MCF 10A (cell line): ENCODE data around the gene CSPG5. TPM values are rescaled to one million over a fixed set of nuclear protein-coding genes. Genes with fewer than 3 reads are reported as not detected.

Experiments
- BruUV-seq: library from RNA; stranded (reverse); fragments of 400-500 nt; replicated peaks from 2 replicates; lab custom pipeline; 2021; lab: Mats Ljungman, UMichigan
- CTCF ChIA-PET: fragments of 300-600 bp; sonication (Branson Sonifier 250); formaldehyde crosslinking; extraction: SDS; loops from one replicate; lab custom pipeline; 2021; ENCODE audit warnings: antibody characterized with exemption, inconsistent platforms; lab: Yijun Ruan, JAX
- POLR2A ChIA-PET: fragments of 300-600, 350-650 bp; sonication (Branson Sonifier 250); formaldehyde crosslinking; extraction: SDS; loops from one replicate; lab custom pipeline; 2020; ENCODE audit warnings: antibody characterized with exemption, inconsistent platforms; lab: Yijun Ruan, JAX
- DNase-seq: peaks from one replicate; pipeline ENCODE4 v3.0.0-alpha.2; 2018; ENCODE audit not compliant: unreplicated experiment
- H3K27ac Mint-ChIP-seq: one replicate; pipeline ENCODE4 v1.8.0; 2022; ENCODE audit warnings: mild to moderate bottlenecking, low read depth, mixed read lengths; ENCODE audit not compliant: unreplicated experiment
- H3K27me3 Mint-ChIP-seq: one replicate; pipeline ENCODE4 v1.8.0; 2022; ENCODE audit warnings: mixed read lengths; ENCODE audit not compliant: insufficient read depth, unreplicated experiment
- H3K36me3 Mint-ChIP-seq: one replicate; pipeline ENCODE4 v1.8.0; 2022; ENCODE audit warnings: mild to moderate bottlenecking, moderate library complexity, mixed read lengths; ENCODE audit not compliant: insufficient read depth, unreplicated experiment
- H3K4me1 Mint-ChIP-seq: one replicate; pipeline ENCODE4 v1.8.0; 2022; ENCODE audit warnings: mixed read lengths; ENCODE audit not compliant: insufficient read depth, unreplicated experiment
- H3K4me3 Mint-ChIP-seq: one replicate; pipeline ENCODE4 v1.8.0; 2022; ENCODE audit warnings: mild to moderate bottlenecking, moderate library complexity, mixed read lengths; ENCODE audit not compliant: unreplicated experiment
- H3K9me3 Mint-ChIP-seq: one replicate; pipeline ENCODE4 v1.8.0; 2022; ENCODE audit warnings: mixed read lengths; ENCODE audit not compliant: unreplicated experiment
- intact Hi-C: fragments of 100-400 bp; cut with micrococcal nuclease; formaldehyde crosslinking; loops from 2 replicates; pipeline ENCODE4 v1.14.1; 2022
- total RNA-seq: library from RNA; stranded (reverse); gene quantifications from 2 replicates; pipeline ENCODE4 v1.2.3, GENCODE V29; 2022
- TF ChIP-seq, protein P1 (sequence below): fragments of 200-600 bp; IDR thresholded peaks from one replicate; pipeline ENCODE4 v1.8.0; 2022; ENCODE audit warnings: antibody characterized with exemption, mild to moderate bottlenecking; ENCODE audit not compliant: unreplicated experiment

CSPG5 gene
- total RNA-seq, 1 experiment from 2014 or later: 0.44 TPM

DNA sequence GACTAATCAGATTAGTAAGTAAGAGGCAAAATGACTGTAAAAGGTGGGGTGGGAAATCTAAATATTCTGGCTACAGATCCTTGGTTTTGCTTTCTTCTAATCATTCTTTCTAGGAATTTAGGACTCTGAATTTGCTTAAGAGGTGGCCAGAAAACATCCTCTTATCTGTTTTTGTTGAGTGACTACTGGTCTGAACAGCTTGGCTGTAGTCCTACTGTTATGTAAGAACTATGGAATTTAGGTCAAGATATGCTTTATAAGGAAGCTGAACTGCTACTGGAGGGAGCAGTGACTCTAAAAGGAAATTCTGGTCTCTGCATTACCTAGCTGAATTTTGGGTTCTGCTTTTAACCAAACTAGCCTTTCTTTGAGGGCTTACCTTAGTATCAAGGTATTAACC is 33.5 kb upstream of the CSPG5 start:
- no peak overlapping the region for H3K4me3 Mint-ChIP-seq
- peaks cover 39% of the 10 kb centered on the region for H3K36me3 Mint-ChIP-seq
- no peaks in the 10 kb centered on the region for H3K27me3 Mint-ChIP-seq
- TF ChIP-seq, protein P1, sequence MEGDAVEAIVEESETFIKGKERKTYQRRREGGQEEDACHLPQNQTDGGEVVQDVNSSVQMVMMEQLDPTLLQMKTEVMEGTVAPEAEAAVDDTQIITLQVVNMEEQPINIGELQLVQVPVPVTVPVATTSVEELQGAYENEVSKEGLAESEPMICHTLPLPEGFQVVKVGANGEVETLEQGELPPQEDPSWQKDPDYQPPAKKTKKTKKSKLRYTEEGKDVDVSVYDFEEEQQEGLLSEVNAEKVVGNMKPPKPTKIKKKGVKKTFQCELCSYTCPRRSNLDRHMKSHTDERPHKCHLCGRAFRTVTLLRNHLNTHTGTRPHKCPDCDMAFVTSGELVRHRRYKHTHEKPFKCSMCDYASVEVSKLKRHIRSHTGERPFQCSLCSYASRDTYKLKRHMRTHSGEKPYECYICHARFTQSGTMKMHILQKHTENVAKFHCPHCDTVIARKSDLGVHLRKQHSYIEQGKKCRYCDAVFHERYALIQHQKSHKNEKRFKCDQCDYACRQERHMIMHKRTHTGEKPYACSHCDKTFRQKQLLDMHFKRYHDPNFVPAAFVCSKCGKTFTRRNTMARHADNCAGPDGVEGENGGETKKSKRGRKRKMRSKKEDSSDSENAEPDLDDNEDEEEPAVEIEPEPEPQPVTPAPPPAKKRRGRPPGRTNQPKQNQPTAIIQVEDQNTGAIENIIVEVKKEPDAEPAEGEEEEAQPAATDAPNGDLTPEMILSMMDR: no peak
- ChIA-PET CTCF (no interaction called here), POLR2A (no interaction called here)
- no peak for DNase-seq
- peaks cover 8% of the 10 kb centered on the region for H3K4me1 Mint-ChIP-seq
- no TSS peak for BruUV-seq
- no peaks in the 10 kb centered on the region for H3K9me3 Mint-ChIP-seq
- H3K27ac Mint-ChIP-seq: peak overlapping the region; percentile 21
- intact Hi-C loops: no loop called here

DNA sequence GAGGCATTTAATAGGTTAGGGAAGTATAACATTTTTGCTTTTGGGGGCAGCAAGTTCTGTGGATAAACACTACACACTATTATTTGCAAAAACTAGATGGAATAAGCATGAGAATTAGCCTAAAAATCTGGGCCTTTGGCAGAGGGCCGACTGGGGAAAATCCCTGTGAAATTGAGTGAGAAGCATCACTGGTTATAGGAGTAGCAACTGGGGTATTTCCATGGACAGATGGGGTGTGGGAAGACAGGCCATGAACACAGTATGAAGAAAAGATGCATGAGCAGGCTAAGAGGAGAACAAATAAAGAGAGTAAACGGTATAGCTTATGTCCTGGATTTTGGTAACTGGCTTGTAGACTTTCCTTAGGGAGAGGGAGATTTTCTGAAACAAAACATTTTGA is 32.9 kb upstream of the CSPG5 start:
- Mint-ChIP-seq H3K9me3 (no peaks in the 10 kb centered on the region), H3K27ac (peak overlapping the region; percentile 21), H3K4me3 (no peak overlapping the region), H3K27me3 (no peaks in the 10 kb centered on the region), H3K4me1 (peaks cover 8% of the 10 kb centered on the region), H3K36me3 (peaks cover 44% of the 10 kb centered on the region)
- intact Hi-C loops: no loop called here
- POLR2A ChIA-PET: no interaction called here
- CTCF ChIA-PET: no interaction called here
- no peak for DNase-seq
- BruUV-seq: no TSS peak
- TF ChIP-seq, protein P1: no peak

DNA sequence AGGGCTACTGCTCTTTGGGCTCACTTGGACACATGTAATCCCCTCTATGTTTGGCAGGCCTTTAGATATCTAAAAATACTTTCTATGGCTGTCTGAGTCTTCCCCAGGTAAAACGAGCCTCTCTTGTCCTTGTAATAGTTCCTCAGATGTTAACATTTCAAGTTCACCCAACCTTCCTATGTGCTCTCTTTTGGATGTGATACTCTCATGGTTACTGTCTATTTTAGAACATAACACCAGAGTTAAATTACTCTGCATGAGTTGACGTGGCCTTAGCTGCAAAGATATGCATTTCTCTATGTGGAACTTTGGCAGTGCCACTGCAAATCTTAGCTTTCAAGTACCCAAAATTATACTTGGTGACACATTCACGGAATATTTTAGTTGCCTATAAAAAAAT is 31.9 kb upstream of the CSPG5 start:
- Mint-ChIP-seq H3K27me3 (no peaks in the 10 kb centered on the region), H3K27ac (no peak overlapping the region), H3K4me3 (no peak overlapping the region), H3K36me3 (peaks cover 53% of the 10 kb centered on the region), H3K9me3 (no peaks in the 10 kb centered on the region), H3K4me1 (peaks cover 8% of the 10 kb centered on the region)
- DNase-seq: no peak
- no TSS peak for BruUV-seq
- ChIA-PET CTCF (interaction anchor here (0.6 kb wide), 1 partner anchor 96 kb away, joined by 6 read pairs; no protein-coding TSS in a partner anchor), POLR2A (no interaction called here)
- TF ChIP-seq, protein P1: no peak
- intact Hi-C loops: no loop called here

DNA sequence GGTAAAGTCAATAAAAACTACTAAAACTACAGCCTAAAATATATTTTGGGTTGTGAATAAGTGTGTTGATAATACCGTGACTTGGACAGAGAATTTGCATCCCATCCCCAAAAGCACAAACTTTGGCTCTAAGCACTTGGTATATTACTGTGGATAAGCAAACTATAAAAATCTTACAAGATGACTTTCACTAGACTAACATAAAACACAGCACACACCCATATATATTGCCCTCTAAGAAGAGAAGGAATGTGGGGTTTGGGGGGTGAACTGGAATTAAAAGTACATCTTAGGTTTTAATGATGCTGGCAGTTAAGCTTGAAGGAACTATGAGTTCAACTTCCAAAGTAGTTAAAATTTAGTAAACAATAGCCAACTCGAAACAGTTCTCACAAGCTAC is 28.7 kb upstream of the CSPG5 start:
- Mint-ChIP-seq H3K27me3 (no peaks in the 10 kb centered on the region), H3K4me3 (no peak overlapping the region), H3K9me3 (no peaks in the 10 kb centered on the region), H3K4me1 (peaks cover 8% of the 10 kb centered on the region), H3K36me3 (peaks cover 66% of the 10 kb centered on the region), H3K27ac (no peak overlapping the region)
- intact Hi-C loops: no loop called here
- CTCF ChIA-PET: interaction anchor here (0.9 to 1.4 kb wide), 3 partner anchors 10 to 85 kb away, joined by 3 to 7 read pairs (median 3); no protein-coding TSS in a partner anchor
- no TSS peak for BruUV-seq
- POLR2A ChIA-PET: interaction anchor here (0.7 kb wide), 1 partner anchor 829 kb away, joined by 3 read pairs; no protein-coding TSS in a partner anchor
- DNase-seq: no peak
- TF ChIP-seq, protein P1: no peak
